Astrocyte (in vitro differentiated cells and primary cell): ENCODE data around the gene NUTM2E.
"Not testable (repeated sequence)": the region's sequence is repeated elsewhere in the genome, so short reads cannot be mapped to it uniquely, and the experiment has no call there.

Source experiments
- CTCF ChIP-seq: IDR thresholded peaks from 2 replicates; pipeline ENCODE4 v1.5.1; 2011; ENCODE audit warnings: low read depth, mild to moderate bottlenecking, inconsistent platforms, low read length, moderate library complexity; ENCODE audit not compliant: insufficient read depth
- EZH2 ChIP-seq: IDR thresholded peaks from 2 replicates; pipeline ENCODE4 v1.6.1; 2012; ENCODE audit warnings: mild to moderate bottlenecking, low read length, inconsistent platforms; ENCODE audit not compliant: insufficient read depth

- not testable (repeated sequence) for TF ChIP-seq CTCF, EZH2
Observed at GRCh38 chr10:79816290-79816689, 10.2 kb upstream of the NUTM2E start.
